GM12874 (cell line): ENCODE measurements around the gene ADSL.

ENCODE experiments used
- CTCF ChIP-seq: IDR thresholded peaks from 2 replicates; pipeline ENCODE4 v1.5.1; 2011; ENCODE audit warnings: low read depth, mild to moderate bottlenecking, control low read depth, low read length, moderate library complexity; ENCODE audit not compliant: insufficient read depth

The ADSL gene

GRCh38 chr22:40323681-40324171 is 22.6 kb upstream of the ADSL start:
- TF ChIP-seq CTCF = no peak

- TF ChIP-seq CTCF = no peak
Measured at GRCh38 chr22:40324468-40325305, 21.6 kb upstream of the ADSL start.

- no peak for TF ChIP-seq CTCF
Measured at GRCh38 chr22:40325315-40325714, 21.0 kb upstream of the ADSL start.

- TF ChIP-seq CTCF = no peak
Measured at GRCh38 chr22:40326905-40327735, 19.2 kb upstream of the ADSL start.

GRCh38 chr22:40328546-40329456 is 17.5 kb upstream of the ADSL start:
- no peak for TF ChIP-seq CTCF

- no peak for TF ChIP-seq CTCF
Measured at GRCh38 chr22:40329466-40329865, 16.8 kb upstream of the ADSL start.
